HG02642 (cell line): ENCODE measurements around the gene ADRA2B.

Experiments used
- ATAC-seq: cut with Tn5 transposase; IDR thresholded peaks from one replicate; pipeline ENCODE4 v1.9.1; 2021; ENCODE audit warnings: mild to moderate bottlenecking; ENCODE audit not compliant: unreplicated experiment, poor library complexity

ADRA2B gene

GRCh38 chr2:96138179-96139145 lies 22.1 kb upstream of the ADRA2B start, which contains the start of gene ASTL:
Gene ASTL (minus strand): TSS chr2:96138502. CDS start chr2:96138436, 66 bp downstream.
- ATAC-seq, result no peak

GRCh38 chr2:96137321-96138178 lies 21.2 kb upstream of the ADRA2B start:
- no peak for ATAC-seq

GRCh38 chr2:96136129-96136720 lies 19.9 kb upstream of the ADRA2B start:
- no peak for ATAC-seq

GRCh38 chr2:96135621-96136020 lies 19.2 kb upstream of the ADRA2B start:
- no peak for ATAC-seq

GRCh38 chr2:96135171-96135570 lies 18.8 kb upstream of the ADRA2B start:
- no peak for ATAC-seq

GRCh38 chr2:96134421-96134820 lies 18.1 kb upstream of the ADRA2B start:
- no peak for ATAC-seq

GRCh38 chr2:96131813-96132745 lies 15.7 kb upstream of the ADRA2B start:
- no peak for ATAC-seq

GRCh38 chr2:96131152-96131812 lies 14.9 kb upstream of the ADRA2B start:
- no peak for ATAC-seq

GRCh38 chr2:96130483-96130882 lies 14.1 kb upstream of the ADRA2B start:
- ATAC-seq, result no peak

GRCh38 chr2:96129528-96130120 lies 13.3 kb upstream of the ADRA2B start:
- no peak for ATAC-seq

GRCh38 chr2:96128456-96128855 lies 12.1 kb upstream of the ADRA2B start:
- ATAC-seq, result no peak

GRCh38 chr2:96124406-96125265 lies 8.3 kb upstream of the ADRA2B start:
- ATAC-seq, result no peak

GRCh38 chr2:96123936-96124335 lies 7.6 kb upstream of the ADRA2B start:
- no peak for ATAC-seq

GRCh38 chr2:96123290-96123689 lies 6.9 kb upstream of the ADRA2B start:
- no peak for ATAC-seq

- ATAC-seq, result no peak
Measured at GRCh38 chr2:96122391-96122790, 6.0 kb upstream of the ADRA2B start.

GRCh38 chr2:96121414-96121813 lies 5.0 kb upstream of the ADRA2B start:
- no peak for ATAC-seq

- ATAC-seq, result no peak
Measured at GRCh38 chr2:96120991-96121390, 4.6 kb upstream of the ADRA2B start.
